ENCODE results near the gene ARHGAP40.

Gene ARHGAP40

DNA sequence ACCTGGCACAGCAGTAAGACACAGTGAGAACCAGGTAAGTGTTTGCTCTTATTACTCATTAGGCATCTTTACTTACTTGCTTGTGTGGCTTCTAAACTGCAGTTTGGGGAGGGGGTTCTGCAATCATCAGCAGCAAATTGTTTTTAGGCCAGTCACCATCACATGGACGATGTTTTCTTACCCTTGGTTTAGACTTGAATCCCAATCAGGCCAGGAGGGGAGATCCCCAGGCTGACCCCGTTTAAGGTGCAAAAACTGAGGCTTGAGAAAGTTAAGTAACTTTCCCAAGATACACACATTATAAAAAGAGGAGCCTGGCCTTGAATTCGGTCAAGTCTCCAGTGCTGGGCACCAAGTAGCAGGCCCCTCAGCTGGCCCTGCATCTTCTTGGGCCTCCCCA is 70.9 kb downstream of the ARHGAP40 start:
- Histone ChIP-seq H3K9me3 (ENCODE audit: control insufficient read depth, low read length) (no peaks in the 10 kb centered on the region), H3K4me2 (ENCODE audit: low read length, poor library complexity, severe bottlenecking) (no peak overlapping the region), H3K79me1 (replicated peaks; ENCODE audit: low read length, poor library complexity, severe bottlenecking) (no peaks in the 10 kb centered on the region), H2BK5ac (ENCODE audit: low read depth, low read length, poor library complexity, severe bottlenecking) (no peak overlapping the region), H2BK12ac (ENCODE audit: low read length in 2 of 2) (no peak overlapping the region), H3K36me3 (ENCODE audit: control insufficient read depth in 1 of 2, insufficient read depth in 2 of 2, low read depth in 1 of 2, low read length in 2 of 2) (no peaks in the 10 kb centered on the region), H2AFZ (ENCODE audit: low read depth, low read length) (no peak overlapping the region), H2BK120ac (ENCODE audit: low read depth, low read length) (no peak overlapping the region), H3K4me3 (ENCODE audit: insufficient read depth in 1 of 2, low read depth in 1 of 2, low read length in 2 of 2) (no peak overlapping the region), H3K27me3 (ENCODE audit: control insufficient read depth in 1 of 2, insufficient read depth in 1 of 2, low read length in 2 of 2) (peaks cover 64 to 73% of the 10 kb centered on the region in 2 experiments), H3K23ac (ENCODE audit: low read length in 2 of 2) (no peak overlapping the region), H2BK15ac (ENCODE audit: low read depth, poor library complexity, severe bottlenecking) (no peak overlapping the region), H3K9ac (ENCODE audit: low read length) (no peak overlapping the region), H4K8ac (ENCODE audit: low read length) (no peak overlapping the region), H2AK5ac (ENCODE audit: low read length, severe bottlenecking) (no peak overlapping the region), H3K27ac (ENCODE audit: low read length, poor library complexity, severe bottlenecking) (no peak overlapping the region), H3K14ac (ENCODE audit: low read length in 2 of 2) (no peak overlapping the region), H4K91ac (ENCODE audit: low read length) (no peak overlapping the region), H3K4me1 (ENCODE audit: control insufficient read depth, insufficient read depth, low read depth, low read length) (peaks cover 10% of the 10 kb centered on the region), H3K4ac (ENCODE audit: low read depth in 1 of 2, low read length in 2 of 2) (no peak overlapping the region), H3K18ac (ENCODE audit: low read depth in 1 of 2, low read length in 2 of 2) (no peak overlapping the region)
- 72% methylated on average over 3 of the region's 3 CpGs for WGBS
- no peak for DNase-seq

DNA sequence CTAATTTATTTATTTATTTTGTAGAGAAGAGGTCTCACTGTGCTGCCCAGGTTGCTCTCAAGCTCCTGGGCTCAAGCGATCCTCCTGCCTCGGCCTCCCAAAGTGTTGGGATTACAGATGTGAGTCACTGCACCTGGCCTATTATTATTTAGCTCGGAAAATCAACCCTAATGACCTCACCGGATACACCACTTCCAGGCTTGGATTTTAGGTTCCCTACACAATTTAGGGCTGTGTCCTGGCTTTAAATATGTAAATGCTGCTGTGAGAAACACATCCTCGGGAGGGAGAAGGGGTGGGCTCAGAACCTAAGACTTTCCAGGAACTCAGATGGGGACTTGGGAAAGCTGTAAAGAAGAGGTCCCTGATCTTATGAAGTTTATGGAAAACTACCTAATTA is 71.7 kb downstream of the ARHGAP40 start:
- H3K4ac ChIP-seq (ENCODE audit: low read depth in 1 of 2, low read length in 2 of 2) = no peak overlapping the region
- H3K23ac ChIP-seq (ENCODE audit: low read length in 2 of 2) = no peak overlapping the region
- peak overlapping the region in 1 of 2 experiments; percentile 81 for H3K4me3 ChIP-seq (ENCODE audit: insufficient read depth in 1 of 2, low read depth in 1 of 2, low read length in 2 of 2)
- H3K36me3 ChIP-seq (ENCODE audit: control insufficient read depth in 1 of 2, insufficient read depth in 2 of 2, low read depth in 1 of 2, low read length in 2 of 2) = no peaks in the 10 kb centered on the region
- H3K79me1 ChIP-seq (replicated peaks; ENCODE audit: low read length, poor library complexity, severe bottlenecking) = no peaks in the 10 kb centered on the region
- no peaks in the 10 kb centered on the region for H3K9me3 ChIP-seq (ENCODE audit: control insufficient read depth, low read length)
- H3K18ac ChIP-seq (ENCODE audit: low read depth in 1 of 2, low read length in 2 of 2) = no peak overlapping the region
- H2BK5ac ChIP-seq (ENCODE audit: low read depth, low read length, poor library complexity, severe bottlenecking) = no peak overlapping the region
- H3K4me1 ChIP-seq (ENCODE audit: control insufficient read depth, insufficient read depth, low read depth, low read length) = peaks cover 10% of the 10 kb centered on the region
- DNase-seq = no peak
- H3K27me3 ChIP-seq (ENCODE audit: control insufficient read depth in 1 of 2, insufficient read depth in 1 of 2, low read length in 2 of 2) = peaks cover 58 to 66% of the 10 kb centered on the region in 2 experiments
- peak overlapping the region; percentile 99 for H3K4me2 ChIP-seq (ENCODE audit: low read length, poor library complexity, severe bottlenecking)
- H4K8ac ChIP-seq (ENCODE audit: low read length) = no peak overlapping the region
- no peak overlapping the region for H3K27ac ChIP-seq (ENCODE audit: low read length, poor library complexity, severe bottlenecking)
- no peak overlapping the region for H2BK15ac ChIP-seq (ENCODE audit: low read depth, poor library complexity, severe bottlenecking)
- H3K9ac ChIP-seq (ENCODE audit: low read length) = no peak overlapping the region
- H2BK12ac ChIP-seq (ENCODE audit: low read length in 2 of 2) = no peak overlapping the region
- no peak overlapping the region for H2AK5ac ChIP-seq (ENCODE audit: low read length, severe bottlenecking)
- H2BK120ac ChIP-seq (ENCODE audit: low read depth, low read length) = no peak overlapping the region
- 30% methylated on average over 4 of the region's 5 CpGs for WGBS
- no peak overlapping the region for H3K14ac ChIP-seq (ENCODE audit: low read length in 2 of 2)
- H4K91ac ChIP-seq (ENCODE audit: low read length) = no peak overlapping the region
- H2AFZ ChIP-seq (ENCODE audit: low read depth, low read length) = no peak overlapping the region

DNA sequence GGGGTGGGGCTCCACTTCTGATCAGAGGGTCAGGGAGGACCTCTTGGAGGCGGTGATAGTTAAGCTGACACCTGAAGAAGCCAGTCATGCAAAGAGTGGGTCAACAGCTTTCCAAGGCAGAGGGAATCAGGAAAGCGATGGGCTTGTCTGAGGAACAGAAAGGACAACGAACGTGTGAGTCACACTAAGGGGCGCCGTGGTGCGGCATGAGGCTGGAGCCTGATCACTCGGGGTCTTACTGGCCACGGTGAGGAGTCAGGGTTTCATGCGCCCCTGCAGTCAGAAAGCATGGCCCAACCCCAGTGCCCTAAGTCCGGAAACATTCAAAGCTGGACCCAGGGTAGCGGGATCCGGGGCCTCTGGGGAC is 72.1 kb downstream of the ARHGAP40 start:
- Histone ChIP-seq H2AK5ac (ENCODE audit: low read length, severe bottlenecking) (no peak overlapping the region), H2AFZ (ENCODE audit: low read depth, low read length) (peak overlapping the region; percentile 84), H3K14ac (ENCODE audit: low read length in 2 of 2) (no peak overlapping the region), H3K4ac (ENCODE audit: low read depth in 1 of 2, low read length in 2 of 2) (no peak overlapping the region), H2BK15ac (ENCODE audit: low read depth, poor library complexity, severe bottlenecking) (no peak overlapping the region), H3K9ac (ENCODE audit: low read length) (peak overlapping the region; percentile 65), H3K79me1 (replicated peaks; ENCODE audit: low read length, poor library complexity, severe bottlenecking) (no peaks in the 10 kb centered on the region), H3K18ac (ENCODE audit: low read depth in 1 of 2, low read length in 2 of 2) (no peak overlapping the region), H4K8ac (ENCODE audit: low read length) (no peak overlapping the region), H3K9me3 (ENCODE audit: control insufficient read depth, low read length) (no peaks in the 10 kb centered on the region), H3K4me1 (ENCODE audit: control insufficient read depth, insufficient read depth, low read depth, low read length) (peaks cover 10% of the 10 kb centered on the region), H4K91ac (ENCODE audit: low read length) (no peak overlapping the region), H3K27ac (ENCODE audit: low read length, poor library complexity, severe bottlenecking) (no peak overlapping the region), H3K4me3 (ENCODE audit: insufficient read depth in 1 of 2, low read depth in 1 of 2, low read length in 2 of 2) (peak overlapping the region; percentile 61 to 81), H3K36me3 (ENCODE audit: control insufficient read depth in 1 of 2, insufficient read depth in 2 of 2, low read depth in 1 of 2, low read length in 2 of 2) (no peaks in the 10 kb centered on the region), H2BK120ac (ENCODE audit: low read depth, low read length) (no peak overlapping the region), H2BK12ac (ENCODE audit: low read length in 2 of 2) (no peak overlapping the region), H3K27me3 (ENCODE audit: control insufficient read depth in 1 of 2, insufficient read depth in 1 of 2, low read length in 2 of 2) (peaks cover 63 to 69% of the 10 kb centered on the region in 2 experiments), H2BK5ac (ENCODE audit: low read depth, low read length, poor library complexity, severe bottlenecking) (no peak overlapping the region), H3K23ac (ENCODE audit: low read length in 2 of 2) (no peak overlapping the region), H3K4me2 (ENCODE audit: low read length, poor library complexity, severe bottlenecking) (peak overlapping the region; percentile 99)
- WGBS = 2% methylated on average over 13 of the region's 13 CpGs
- peak; percentile 36 for DNase-seq

DNA sequence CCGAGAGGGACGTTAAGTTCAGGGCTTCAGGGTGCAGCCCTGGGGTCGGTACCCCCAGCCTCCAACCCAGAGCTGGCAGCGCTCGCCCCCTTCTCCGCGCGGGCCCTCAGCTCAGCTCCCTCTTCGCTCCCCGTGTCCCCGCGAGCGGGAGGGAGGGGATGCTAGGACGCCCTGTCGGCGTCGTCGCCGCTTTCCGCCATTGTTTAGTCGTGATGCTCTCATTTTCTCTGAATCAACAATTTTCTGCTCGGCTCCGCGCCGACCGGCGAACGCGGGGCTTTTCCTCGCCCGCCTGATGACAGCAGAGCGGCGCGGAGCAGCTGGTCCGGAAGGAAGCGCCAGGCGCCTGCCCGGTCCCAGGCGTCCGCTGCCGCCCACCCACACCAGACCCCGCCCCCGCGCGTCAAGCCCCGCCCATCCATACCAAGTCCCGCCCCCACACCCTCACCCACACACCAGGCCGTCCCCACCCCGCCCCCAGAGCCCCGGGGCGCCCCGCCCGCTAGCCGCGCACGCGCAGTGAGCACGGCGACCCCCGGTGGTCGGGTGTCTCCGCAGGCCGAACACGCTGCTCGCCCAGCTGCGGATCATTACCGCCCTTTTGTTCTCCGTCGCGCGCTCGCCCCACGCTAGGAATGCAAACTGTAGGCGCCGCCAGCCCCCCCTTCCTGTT is 72.6 kb downstream of the ARHGAP40 start:
- H4K91ac ChIP-seq (ENCODE audit: low read length) = no peak overlapping the region
- WGBS = 0% methylated on average over 55 of the region's 75 CpGs
- H3K18ac ChIP-seq (ENCODE audit: low read depth in 1 of 2, low read length in 2 of 2) = peak overlapping the region in 1 of 2 experiments; percentile 28
- no peak overlapping the region for H3K23ac ChIP-seq (ENCODE audit: low read length in 2 of 2)
- peak; percentile 64 for DNase-seq
- H3K9ac ChIP-seq (ENCODE audit: low read length) = peak overlapping the region; percentile 65
- no peaks in the 10 kb centered on the region for H3K9me3 ChIP-seq (ENCODE audit: control insufficient read depth, low read length)
- H2BK5ac ChIP-seq (ENCODE audit: low read depth, low read length, poor library complexity, severe bottlenecking) = no peak overlapping the region
- no peak overlapping the region for H2BK12ac ChIP-seq (ENCODE audit: low read length in 2 of 2)
- H2AK5ac ChIP-seq (ENCODE audit: low read length, severe bottlenecking) = no peak overlapping the region
- H4K8ac ChIP-seq (ENCODE audit: low read length) = peak overlapping the region; percentile 70
- H3K27me3 ChIP-seq (ENCODE audit: control insufficient read depth in 1 of 2, insufficient read depth in 1 of 2, low read length in 2 of 2) = peaks cover 61 to 68% of the 10 kb centered on the region in 2 experiments
- no peaks in the 10 kb centered on the region for H3K79me1 ChIP-seq (replicated peaks; ENCODE audit: low read length, poor library complexity, severe bottlenecking)
- H2AFZ ChIP-seq (ENCODE audit: low read depth, low read length) = peak overlapping the region; percentile 84
- H3K4ac ChIP-seq (ENCODE audit: low read depth in 1 of 2, low read length in 2 of 2) = no peak overlapping the region
- H3K4me2 ChIP-seq (ENCODE audit: low read length, poor library complexity, severe bottlenecking) = peak overlapping the region; percentile 99
- H3K14ac ChIP-seq (ENCODE audit: low read length in 2 of 2) = no peak overlapping the region
- H3K4me3 ChIP-seq (ENCODE audit: insufficient read depth in 1 of 2, low read depth in 1 of 2, low read length in 2 of 2) = peak overlapping the region; percentile 61 to 81
- H3K36me3 ChIP-seq (ENCODE audit: control insufficient read depth in 1 of 2, insufficient read depth in 2 of 2, low read depth in 1 of 2, low read length in 2 of 2) = no peaks in the 10 kb centered on the region
- H2BK15ac ChIP-seq (ENCODE audit: low read depth, poor library complexity, severe bottlenecking) = no peak overlapping the region
- H3K4me1 ChIP-seq (ENCODE audit: control insufficient read depth, insufficient read depth, low read depth, low read length) = peaks cover 10% of the 10 kb centered on the region
- H2BK120ac ChIP-seq (ENCODE audit: low read depth, low read length) = no peak overlapping the region
- no peak overlapping the region for H3K27ac ChIP-seq (ENCODE audit: low read length, poor library complexity, severe bottlenecking)
